GM23338 (cell line): Measurements from ENCODE around the gene NSD2. TPM values are rescaled to one million over a fixed set of nuclear protein-coding genes. Genes with fewer than 3 reads are reported as not detected.

Experiments
- ATAC-seq: fragments of 200-7000 bp; cut with Tn5 transposase; 3 replicates; pipeline ENCODE4 v1.9.1; 2020
- DNase-seq: peaks from one replicate; pipeline ENCODE4 v3.0.0-alpha.2; 2015; ENCODE audit warnings: low spot score
- H2AFZ ChIP-seq: fragments of 200-600 bp; sonication (generic); 2 replicates; pipeline ENCODE4 v1.8.0; 2016; ENCODE audit warnings: antibody characterized with exemption, mild to moderate bottlenecking, moderate library complexity
- H3F3A ChIP-seq: fragments of 200-600 bp; sonication (generic); replicated peaks from 2 replicates; pipeline ENCODE4 v1.8.0; 2017; ENCODE audit warnings: antibody characterized with exemption, mixed run types, low read depth
- H3K27ac ChIP-seq: fragments of 200-600 bp; sonication (generic); 2 replicates; pipeline ENCODE4 v1.6.1; 2016; ENCODE audit warnings: low read depth
- H3K27me3 ChIP-seq: fragments of 200-600 bp; sonication (generic); 2 replicates; pipeline ENCODE4 v1.8.0; 2016; ENCODE audit warnings: mild to moderate bottlenecking, mixed run types, moderate library complexity; ENCODE audit not compliant: insufficient read depth
- H3K36me3 ChIP-seq: fragments of 200-600 bp; sonication (generic); 2 replicates; pipeline ENCODE4 v1.8.0; 2016; ENCODE audit warnings: mild to moderate bottlenecking; ENCODE audit not compliant: insufficient read depth
- H3K4me1 ChIP-seq: fragments of 200-600 bp; sonication (generic); 2 replicates; pipeline ENCODE4 v1.8.0; 2016; ENCODE audit warnings: mild to moderate bottlenecking, moderate library complexity; ENCODE audit not compliant: insufficient read depth
- H3K4me2 ChIP-seq: fragments of 200-600 bp; sonication (generic); 2 replicates; pipeline ENCODE4 v1.7.1; 2017; ENCODE audit warnings: mixed run types
- H3K4me3 ChIP-seq: fragments of 200-600 bp; sonication (generic); 2 replicates; pipeline ENCODE4 v1.6.1; 2016; ENCODE audit warnings: mixed run types
- H3K79me2 ChIP-seq: fragments of 200-600 bp; sonication (generic); replicated peaks from 2 replicates; pipeline ENCODE4 v1.8.0; 2017; ENCODE audit warnings: mild to moderate bottlenecking; ENCODE audit not compliant: insufficient read depth
- H3K9me2 ChIP-seq: fragments of 200-600 bp; sonication (generic); 2 replicates; pipeline ENCODE4 v1.8.0; 2017; ENCODE audit not compliant: insufficient read depth
- H4K20me1 ChIP-seq: fragments of 200-600 bp; sonication (generic); replicated peaks from 2 replicates; pipeline ENCODE4 v1.8.0; 2017; ENCODE audit warnings: mild to moderate bottlenecking; ENCODE audit not compliant: insufficient read depth
- H3K27ac Mint-ChIP-seq: 2 replicates; pipeline ENCODE4 v1.8.0; 2020; ENCODE audit warnings: inconsistent platforms, mild to moderate bottlenecking, moderate library complexity, mixed read lengths
- H3K27me3 Mint-ChIP-seq: 3 replicates; pipeline ENCODE4 v1.8.0; 2022; ENCODE audit warnings: low read depth, mild to moderate bottlenecking, moderate library complexity, mixed read lengths, inconsistent platforms; ENCODE audit not compliant: insufficient read depth, poor library complexity
- H3K36me3 Mint-ChIP-seq: 3 replicates; pipeline ENCODE4 v1.8.0; 2021; ENCODE audit warnings: low read depth, mild to moderate bottlenecking, inconsistent platforms, moderate library complexity, mixed read lengths
- H3K4me1 Mint-ChIP-seq: 3 replicates; pipeline ENCODE4 v1.8.0; 2020; ENCODE audit warnings: mild to moderate bottlenecking, inconsistent platforms, mixed read lengths
- H3K4me3 Mint-ChIP-seq: 3 replicates; pipeline ENCODE4 v1.8.0; 2021; ENCODE audit warnings: moderate library complexity, mild to moderate bottlenecking, inconsistent platforms, mixed read lengths
- H3K9me3 Mint-ChIP-seq: 3 replicates; pipeline ENCODE4 v1.8.0; 2020; ENCODE audit warnings: moderate library complexity, mild to moderate bottlenecking, inconsistent platforms, mixed read lengths
- JUNB ChIP-seq: IDR thresholded peaks from one replicate; pipeline ENCODE4 v1.6.1; 2016; ENCODE audit warnings: antibody characterized with exemption; ENCODE audit not compliant: unreplicated experiment
- NANOG ChIP-seq: IDR thresholded peaks from 2 replicates; pipeline ENCODE4 v1.6.1; 2016; ENCODE audit warnings: antibody characterized with exemption, borderline replicate concordance
- polyA plus RNA-seq: library from polyadenylated mRNA; unstranded; fragments of >200 nt; fragmentation: Nextera tagmentation; extraction: Ambion mirVana; gene quantifications from 2 replicates; pipeline ENCODE4 v1.2.1, GENCODE V29; 2016
- total RNA-seq: library from RNA; depleted of rRNA; stranded (reverse); fragments of >200 nt; shearing (Covaris generic); gene quantifications from 2 replicates; pipeline ENCODE4 v1.2.3, GENCODE V29; 2014
- TF ChIP-seq, protein P1 (sequence below): IDR thresholded peaks from 2 replicates; pipeline ENCODE4 v1.6.1; 2016; ENCODE audit warnings: antibody characterized with exemption
- TF ChIP-seq, protein P2 (sequence below): fragments of 250-450 bp; sonication (Bioruptor Pico); IDR thresholded peaks from 2 replicates; pipeline ENCODE4 v1.5.0; 2020; ENCODE audit warnings: mild to moderate bottlenecking, moderate library complexity

Gene NSD2
- total and polyA plus RNA-seq, 2 experiments from 2014 or later: 33.5 to 84.4 TPM

DNA sequence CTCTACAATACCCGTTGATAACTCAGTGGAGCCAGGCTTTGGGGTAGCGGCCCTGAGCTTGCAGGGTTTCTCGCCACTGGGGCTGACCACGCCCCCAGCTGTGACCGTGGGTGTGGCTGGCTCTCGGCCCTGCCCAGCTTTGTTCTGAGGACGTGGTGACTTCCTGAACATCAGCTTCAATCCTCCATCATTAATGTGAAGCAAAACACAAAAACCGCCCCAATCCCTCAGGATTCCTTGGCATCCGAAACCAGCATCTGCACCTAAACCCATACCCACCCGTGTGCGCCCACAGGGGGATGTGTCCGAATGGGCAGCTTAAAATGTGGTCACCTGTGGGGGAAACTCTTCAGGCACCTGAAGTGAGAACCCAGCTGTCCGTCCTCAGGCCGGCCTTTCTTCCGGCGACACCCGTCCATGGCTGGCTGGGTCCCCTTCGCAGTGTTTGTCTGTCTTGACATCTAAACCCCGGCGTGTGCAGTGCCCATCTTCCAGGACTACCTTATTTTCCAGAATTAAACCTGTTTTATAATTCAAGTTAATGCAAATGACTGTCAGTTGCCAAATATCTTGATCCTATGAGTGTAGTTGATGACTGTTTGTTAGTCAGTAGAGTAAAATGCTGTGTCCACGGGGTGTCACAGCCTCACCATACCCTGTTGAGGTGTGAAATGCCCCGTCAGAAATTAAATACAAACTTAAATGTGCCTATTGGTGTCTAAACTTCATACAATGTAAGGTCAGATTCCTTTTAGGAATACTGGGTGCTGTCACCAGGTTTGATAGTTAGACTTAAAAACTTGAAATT lies 110.3 kb downstream of the NSD2 start:
- peaks cover 4% of the 10 kb centered on the region; the same call in 2 of the 3 replicates for H3K4me1 Mint-ChIP-seq
- peak; percentile 64 for DNase-seq
- Histone ChIP-seq H4K20me1 (no peaks in the 10 kb centered on the region; the same call in 1 of the 2 replicates), H3K4me2 (no peak overlapping the region), H3K4me1 (no peaks in the 10 kb centered on the region), H3F3A (peaks cover 8% of the 10 kb centered on the region; the same call in 1 of the 2 replicates), H3K4me3 (no peak overlapping the region), H3K36me3 (no peaks in the 10 kb centered on the region; the same call in 1 of the 2 replicates), H3K79me2 (no peaks in the 10 kb centered on the region), H3K27ac (peak overlapping the region; percentile 28; the same call in 1 of the 2 replicates), H3K9me2 (no peaks in the 10 kb centered on the region), H3K27me3 (no peaks in the 10 kb centered on the region), H2AFZ (no peak overlapping the region)
- no peak overlapping the region for H3K4me3 Mint-ChIP-seq
- peak; percentile 67 for ATAC-seq
- TF ChIP-seq NANOG (no peak), JUNB (no peak)
- TF ChIP-seq, protein P1, sequence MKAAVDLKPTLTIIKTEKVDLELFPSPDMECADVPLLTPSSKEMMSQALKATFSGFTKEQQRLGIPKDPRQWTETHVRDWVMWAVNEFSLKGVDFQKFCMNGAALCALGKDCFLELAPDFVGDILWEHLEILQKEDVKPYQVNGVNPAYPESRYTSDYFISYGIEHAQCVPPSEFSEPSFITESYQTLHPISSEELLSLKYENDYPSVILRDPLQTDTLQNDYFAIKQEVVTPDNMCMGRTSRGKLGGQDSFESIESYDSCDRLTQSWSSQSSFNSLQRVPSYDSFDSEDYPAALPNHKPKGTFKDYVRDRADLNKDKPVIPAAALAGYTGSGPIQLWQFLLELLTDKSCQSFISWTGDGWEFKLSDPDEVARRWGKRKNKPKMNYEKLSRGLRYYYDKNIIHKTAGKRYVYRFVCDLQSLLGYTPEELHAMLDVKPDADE: no peak
- TF ChIP-seq, protein P2, sequence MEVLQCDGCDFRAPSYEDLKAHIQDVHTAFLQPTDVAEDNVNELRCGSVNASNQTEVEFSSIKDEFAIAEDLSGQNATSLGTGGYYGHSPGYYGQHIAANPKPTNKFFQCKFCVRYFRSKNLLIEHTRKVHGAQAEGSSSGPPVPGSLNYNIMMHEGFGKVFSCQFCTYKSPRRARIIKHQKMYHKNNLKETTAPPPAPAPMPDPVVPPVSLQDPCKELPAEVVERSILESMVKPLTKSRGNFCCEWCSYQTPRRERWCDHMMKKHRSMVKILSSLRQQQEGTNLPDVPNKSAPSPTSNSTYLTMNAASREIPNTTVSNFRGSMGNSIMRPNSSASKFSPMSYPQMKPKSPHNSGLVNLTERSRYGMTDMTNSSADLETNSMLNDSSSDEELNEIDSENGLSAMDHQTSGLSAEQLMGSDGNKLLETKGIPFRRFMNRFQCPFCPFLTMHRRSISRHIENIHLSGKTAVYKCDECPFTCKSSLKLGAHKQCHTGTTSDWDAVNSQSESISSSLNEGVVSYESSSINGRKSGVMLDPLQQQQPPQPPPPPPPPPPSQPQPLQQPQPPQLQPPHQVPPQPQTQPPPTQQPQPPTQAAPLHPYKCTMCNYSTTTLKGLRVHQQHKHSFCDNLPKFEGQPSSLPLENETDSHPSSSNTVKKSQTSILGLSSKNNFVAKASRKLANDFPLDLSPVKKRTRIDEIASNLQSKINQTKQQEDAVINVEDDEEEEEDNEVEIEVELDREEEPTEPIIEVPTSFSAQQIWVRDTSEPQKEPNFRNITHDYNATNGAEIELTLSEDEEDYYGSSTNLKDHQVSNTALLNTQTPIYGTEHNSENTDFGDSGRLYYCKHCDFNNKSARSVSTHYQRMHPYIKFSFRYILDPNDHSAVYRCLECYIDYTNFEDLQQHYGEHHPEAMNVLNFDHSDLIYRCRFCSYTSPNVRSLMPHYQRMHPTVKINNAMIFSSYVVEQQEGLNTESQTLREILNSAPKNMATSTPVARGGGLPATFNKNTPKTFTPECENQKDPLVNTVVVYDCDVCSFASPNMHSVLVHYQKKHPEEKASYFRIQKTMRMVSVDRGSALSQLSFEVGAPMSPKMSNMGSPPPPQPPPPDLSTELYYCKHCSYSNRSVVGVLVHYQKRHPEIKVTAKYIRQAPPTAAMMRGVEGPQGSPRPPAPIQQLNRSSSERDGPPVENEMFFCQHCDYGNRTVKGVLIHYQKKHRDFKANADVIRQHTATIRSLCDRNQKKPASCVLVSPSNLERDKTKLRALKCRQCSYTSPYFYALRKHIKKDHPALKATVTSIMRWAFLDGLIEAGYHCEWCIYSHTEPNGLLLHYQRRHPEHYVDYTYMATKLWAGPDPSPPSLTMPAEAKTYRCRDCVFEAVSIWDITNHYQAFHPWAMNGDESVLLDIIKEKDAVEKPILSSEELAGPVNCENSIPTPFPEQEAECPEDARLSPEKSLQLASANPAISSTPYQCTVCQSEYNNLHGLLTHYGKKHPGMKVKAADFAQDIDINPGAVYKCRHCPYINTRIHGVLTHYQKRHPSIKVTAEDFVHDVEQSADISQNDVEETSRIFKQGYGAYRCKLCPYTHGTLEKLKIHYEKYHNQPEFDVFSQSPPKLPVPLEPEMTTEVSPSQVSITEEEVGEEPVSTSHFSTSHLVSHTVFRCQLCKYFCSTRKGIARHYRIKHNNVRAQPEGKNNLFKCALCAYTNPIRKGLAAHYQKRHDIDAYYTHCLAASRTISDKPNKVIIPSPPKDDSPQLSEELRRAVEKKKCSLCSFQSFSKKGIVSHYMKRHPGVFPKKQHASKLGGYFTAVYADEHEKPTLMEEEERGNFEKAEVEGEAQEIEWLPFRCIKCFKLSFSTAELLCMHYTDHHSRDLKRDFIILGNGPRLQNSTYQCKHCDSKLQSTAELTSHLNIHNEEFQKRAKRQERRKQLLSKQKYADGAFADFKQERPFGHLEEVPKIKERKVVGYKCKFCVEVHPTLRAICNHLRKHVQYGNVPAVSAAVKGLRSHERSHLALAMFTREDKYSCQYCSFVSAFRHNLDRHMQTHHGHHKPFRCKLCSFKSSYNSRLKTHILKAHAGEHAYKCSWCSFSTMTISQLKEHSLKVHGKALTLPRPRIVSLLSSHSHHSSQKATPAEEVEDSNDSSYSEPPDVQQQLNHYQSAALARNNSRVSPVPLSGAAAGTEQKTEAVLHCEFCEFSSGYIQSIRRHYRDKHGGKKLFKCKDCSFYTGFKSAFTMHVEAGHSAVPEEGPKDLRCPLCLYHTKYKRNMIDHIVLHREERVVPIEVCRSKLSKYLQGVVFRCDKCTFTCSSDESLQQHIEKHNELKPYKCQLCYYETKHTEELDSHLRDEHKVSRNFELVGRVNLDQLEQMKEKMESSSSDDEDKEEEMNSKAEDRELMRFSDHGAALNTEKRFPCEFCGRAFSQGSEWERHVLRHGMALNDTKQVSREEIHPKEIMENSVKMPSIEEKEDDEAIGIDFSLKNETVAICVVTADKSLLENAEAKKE (CRISPR knock-in tag): no peak
- H3K9me3 Mint-ChIP-seq: no peaks in the 10 kb centered on the region
- peaks cover 2% of the 10 kb centered on the region for H3K27me3 Mint-ChIP-seq
- no peak overlapping the region for H3K27ac Mint-ChIP-seq
- H3K36me3 Mint-ChIP-seq: peaks cover 54% of the 10 kb centered on the region
